Loucy (cell line): Measurements from ENCODE around the gene CLMP.

Source experiments
- H2AFZ ChIP-seq: fragments of 200-600 bp; sonication (generic); 2 replicates; pipeline ENCODE4 v1.6.0; 2016; ENCODE audit warnings: antibody characterized with exemption, mild to moderate bottlenecking, low read length, moderate library complexity
- H3F3A ChIP-seq: fragments of 200-600 bp; 2 replicates; pipeline ENCODE4 v1.6.0; 2016; ENCODE audit warnings: antibody characterized with exemption, low read depth, mild to moderate bottlenecking
- H3K27me3 ChIP-seq: fragments of 200-600 bp; sonication (generic); 2 replicates; pipeline ENCODE4 v1.6.1; 2014; ENCODE audit warnings: low read length, mild to moderate bottlenecking; ENCODE audit not compliant: insufficient read depth, poor library complexity, severe bottlenecking
- H3K36me3 ChIP-seq: fragments of 200-600 bp; sonication (generic); 2 replicates; pipeline ENCODE4 v1.6.1; 2016; ENCODE audit warnings: low read length; ENCODE audit not compliant: insufficient read depth
- H3K4me1 ChIP-seq: fragments of 200-600 bp; sonication (generic); 2 replicates; pipeline ENCODE4 v1.5.1; 2014; ENCODE audit warnings: low read length, mild to moderate bottlenecking; ENCODE audit not compliant: insufficient read depth, poor library complexity, severe bottlenecking
- H3K4me2 ChIP-seq: fragments of 200-600 bp; sonication (generic); 2 replicates; pipeline ENCODE4 v1.6.0; 2014; ENCODE audit warnings: antibody characterized with exemption, low read length, low read depth, mild to moderate bottlenecking; ENCODE audit not compliant: poor library complexity, severe bottlenecking
- H3K4me3 ChIP-seq: fragments of 200-600 bp; sonication (generic); 2 replicates; pipeline ENCODE4 v1.5.1; 2014; ENCODE audit warnings: low read length, mild to moderate bottlenecking, mixed read lengths; ENCODE audit not compliant: poor library complexity, severe bottlenecking
- H3K79me2 ChIP-seq: fragments of 200-600 bp; sonication (generic); 2 replicates; pipeline ENCODE4 v1.6.1; 2014; ENCODE audit warnings: low read length; ENCODE audit not compliant: insufficient read depth
- H3K9ac ChIP-seq: fragments of 200-600 bp; sonication (generic); 2 replicates; pipeline ENCODE4 v1.6.0; 2014; ENCODE audit warnings: mild to moderate bottlenecking, low read depth, low read length, moderate library complexity; ENCODE audit not compliant: poor library complexity, severe bottlenecking
- H3K9me2 ChIP-seq: fragments of 200-600 bp; sonication (generic); replicated peaks from 2 replicates; pipeline ENCODE4 v1.6.1; 2016; ENCODE audit warnings: low read depth, low read length, mixed read lengths
- H3K9me3 ChIP-seq: fragments of 200-600 bp; sonication (generic); 2 replicates; pipeline ENCODE4 v1.6.1; 2014; ENCODE audit warnings: mild to moderate bottlenecking, antibody characterized with exemption, low read length, low read depth; ENCODE audit not compliant: insufficient read depth
- H4K20me1 ChIP-seq: fragments of 200-600 bp; sonication (generic); 2 replicates; pipeline ENCODE4 v1.6.0; 2014; ENCODE audit warnings: antibody characterized with exemption, low read length, mild to moderate bottlenecking; ENCODE audit not compliant: insufficient read depth, poor library complexity, severe bottlenecking
- EZH2phosphoT487 ChIP-seq: fragments of 200-600 bp; IDR thresholded peaks from 2 replicates; pipeline ENCODE4 v1.6.1; 2018; ENCODE audit warnings: antibody characterized with exemption, mild to moderate bottlenecking, moderate library complexity, borderline replicate concordance
- TF ChIP-seq, protein P1 (sequence below): fragments of 200-600 bp; sonication (generic); conservative IDR thresholded peaks from 2 replicates; pipeline ENCODE4 v1.5.1; 2014; ENCODE audit warnings: mild to moderate bottlenecking, antibody characterized with exemption, low read length

CLMP gene

DNA sequence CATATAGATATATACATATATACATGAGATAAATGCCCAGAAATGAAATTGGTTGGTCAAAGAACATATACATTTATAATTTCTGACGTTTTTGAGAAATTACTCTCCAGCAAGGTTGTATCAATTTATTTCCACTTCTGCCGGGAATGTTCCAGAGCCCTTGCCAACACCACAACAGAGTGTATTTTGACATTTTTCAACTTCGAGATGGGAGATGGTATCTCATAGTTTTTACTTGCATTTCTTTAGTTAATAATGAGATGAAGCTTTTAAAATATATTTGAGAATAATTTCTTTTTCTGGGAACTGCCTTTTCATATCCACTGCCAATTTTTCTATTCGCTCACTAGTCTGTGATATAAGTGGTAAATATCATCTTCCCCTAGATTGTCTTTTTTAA is 19.3 kb upstream of the CLMP start:
- Histone ChIP-seq H3F3A (no peaks in the 10 kb centered on the region), H3K36me3 (no peaks in the 10 kb centered on the region), H3K4me1 (no peaks in the 10 kb centered on the region), H3K9me3 (no peaks in the 10 kb centered on the region), H3K9ac (no peak overlapping the region), H3K9me2 (no peaks in the 10 kb centered on the region), H3K4me3 (no peak overlapping the region), H3K27me3 (no peaks in the 10 kb centered on the region), H3K4me2 (no peak overlapping the region), H3K79me2 (no peaks in the 10 kb centered on the region), H2AFZ (no peak overlapping the region), H4K20me1 (no peaks in the 10 kb centered on the region)
- TF ChIP-seq, protein P1, sequence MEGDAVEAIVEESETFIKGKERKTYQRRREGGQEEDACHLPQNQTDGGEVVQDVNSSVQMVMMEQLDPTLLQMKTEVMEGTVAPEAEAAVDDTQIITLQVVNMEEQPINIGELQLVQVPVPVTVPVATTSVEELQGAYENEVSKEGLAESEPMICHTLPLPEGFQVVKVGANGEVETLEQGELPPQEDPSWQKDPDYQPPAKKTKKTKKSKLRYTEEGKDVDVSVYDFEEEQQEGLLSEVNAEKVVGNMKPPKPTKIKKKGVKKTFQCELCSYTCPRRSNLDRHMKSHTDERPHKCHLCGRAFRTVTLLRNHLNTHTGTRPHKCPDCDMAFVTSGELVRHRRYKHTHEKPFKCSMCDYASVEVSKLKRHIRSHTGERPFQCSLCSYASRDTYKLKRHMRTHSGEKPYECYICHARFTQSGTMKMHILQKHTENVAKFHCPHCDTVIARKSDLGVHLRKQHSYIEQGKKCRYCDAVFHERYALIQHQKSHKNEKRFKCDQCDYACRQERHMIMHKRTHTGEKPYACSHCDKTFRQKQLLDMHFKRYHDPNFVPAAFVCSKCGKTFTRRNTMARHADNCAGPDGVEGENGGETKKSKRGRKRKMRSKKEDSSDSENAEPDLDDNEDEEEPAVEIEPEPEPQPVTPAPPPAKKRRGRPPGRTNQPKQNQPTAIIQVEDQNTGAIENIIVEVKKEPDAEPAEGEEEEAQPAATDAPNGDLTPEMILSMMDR = no peak
- no peak for TF ChIP-seq EZH2phosphoT487

DNA sequence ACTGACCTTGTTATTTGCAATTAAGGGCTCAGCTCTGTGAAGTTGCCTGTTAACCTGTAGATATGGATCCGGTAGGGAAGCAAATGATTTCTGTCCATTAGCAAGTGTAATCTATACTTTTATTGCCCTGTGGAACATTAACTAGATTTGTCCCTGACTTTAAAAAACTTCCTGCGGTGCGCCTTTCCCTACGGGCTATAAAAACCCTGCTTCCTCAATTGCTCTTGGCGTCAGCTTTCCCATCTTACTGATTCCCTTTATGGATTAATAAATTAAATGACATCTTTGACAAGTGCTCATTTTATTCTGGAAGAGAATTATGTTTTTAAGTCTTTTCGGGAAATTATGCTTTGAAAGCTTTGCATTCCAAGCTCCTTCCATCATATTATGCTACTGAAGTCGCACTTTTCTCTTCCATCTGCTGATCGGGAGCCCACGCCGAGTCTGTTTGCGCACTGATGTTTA is 18.3 kb upstream of the CLMP start:
- no peaks in the 10 kb centered on the region for H4K20me1 ChIP-seq
- TF ChIP-seq, protein P1 = no peak
- no peak for TF ChIP-seq EZH2phosphoT487
- no peaks in the 10 kb centered on the region for H3K27me3 ChIP-seq
- no peak overlapping the region for H2AFZ ChIP-seq
- no peaks in the 10 kb centered on the region for H3K4me1 ChIP-seq
- H3K9ac ChIP-seq = no peak overlapping the region
- H3K4me3 ChIP-seq = no peak overlapping the region
- no peaks in the 10 kb centered on the region for H3K9me2 ChIP-seq
- no peaks in the 10 kb centered on the region for H3K36me3 ChIP-seq
- no peak overlapping the region for H3K4me2 ChIP-seq
- no peaks in the 10 kb centered on the region for H3K9me3 ChIP-seq
- H3F3A ChIP-seq = no peaks in the 10 kb centered on the region
- no peaks in the 10 kb centered on the region for H3K79me2 ChIP-seq

DNA sequence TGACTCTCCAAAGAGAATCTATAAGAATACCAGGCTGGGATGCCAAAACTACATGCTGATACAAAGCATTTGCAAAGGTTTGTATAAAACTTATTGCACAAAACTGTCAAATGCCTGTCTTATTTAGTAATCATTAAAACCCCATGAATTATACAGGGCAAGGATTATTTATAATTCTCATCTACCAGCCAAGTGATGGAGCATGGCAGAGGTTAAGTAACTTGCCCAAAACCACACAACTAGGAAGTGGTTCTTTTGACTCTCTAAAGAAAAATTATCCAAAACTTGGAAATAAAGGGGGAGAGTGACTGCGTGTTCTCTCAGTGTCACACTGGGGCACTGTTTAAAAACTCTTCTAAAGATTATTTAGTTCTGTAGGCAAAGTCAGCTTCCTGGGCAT is 17.4 kb upstream of the CLMP start:
- no peak overlapping the region for H3K9ac ChIP-seq
- no peak overlapping the region for H3K4me3 ChIP-seq
- H3K4me1 ChIP-seq = no peaks in the 10 kb centered on the region
- no peaks in the 10 kb centered on the region for H3F3A ChIP-seq
- H3K4me2 ChIP-seq = no peak overlapping the region
- no peaks in the 10 kb centered on the region for H3K27me3 ChIP-seq
- no peaks in the 10 kb centered on the region for H3K36me3 ChIP-seq
- no peak overlapping the region for H2AFZ ChIP-seq
- no peaks in the 10 kb centered on the region for H3K9me2 ChIP-seq
- H3K9me3 ChIP-seq = no peaks in the 10 kb centered on the region
- no peaks in the 10 kb centered on the region for H4K20me1 ChIP-seq
- no peak for TF ChIP-seq EZH2phosphoT487
- no peaks in the 10 kb centered on the region for H3K79me2 ChIP-seq

DNA sequence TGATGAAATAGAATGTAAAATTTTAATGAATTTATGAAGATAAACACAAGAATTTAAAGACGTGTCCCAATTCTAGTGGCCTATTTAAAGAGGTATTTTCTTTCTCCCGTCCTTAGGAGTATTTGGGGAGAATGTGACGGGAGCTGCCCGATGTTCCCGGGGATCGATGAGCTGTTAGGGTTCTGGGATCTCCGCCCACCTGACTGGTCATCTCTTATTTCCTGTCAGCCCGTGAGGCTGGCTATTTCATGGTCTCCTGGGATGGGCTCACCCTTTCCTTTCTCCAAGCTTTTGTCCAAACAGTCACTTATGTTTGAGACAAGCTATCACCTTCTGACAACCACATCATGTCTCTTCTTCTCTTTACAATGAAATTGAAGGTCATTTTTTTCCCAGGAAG is 16.9 kb upstream of the CLMP start:
- Histone ChIP-seq H3K36me3 (no peaks in the 10 kb centered on the region), H3K9ac (no peak overlapping the region), H2AFZ (no peak overlapping the region), H3K27me3 (no peaks in the 10 kb centered on the region), H3K4me1 (no peaks in the 10 kb centered on the region), H3K4me3 (no peak overlapping the region), H3K9me2 (no peaks in the 10 kb centered on the region), H3K9me3 (no peaks in the 10 kb centered on the region), H4K20me1 (no peaks in the 10 kb centered on the region), H3K79me2 (no peaks in the 10 kb centered on the region), H3F3A (no peaks in the 10 kb centered on the region), H3K4me2 (no peak overlapping the region)
- TF ChIP-seq, protein P1 = no peak
- no peak for TF ChIP-seq EZH2phosphoT487
